GM18520 (cell line): Measurements from ENCODE around the gene CWH43.
"Not testable (repeated sequence)": the region's sequence is repeated elsewhere in the genome, so short reads cannot be mapped to it uniquely, and the experiment has no call there.

ENCODE experiments used
- ATAC-seq: cut with Tn5 transposase; IDR thresholded peaks from one replicate; pipeline ENCODE4 v1.9.1; 2021; ENCODE audit not compliant: unreplicated experiment

The CWH43 gene

DNA sequence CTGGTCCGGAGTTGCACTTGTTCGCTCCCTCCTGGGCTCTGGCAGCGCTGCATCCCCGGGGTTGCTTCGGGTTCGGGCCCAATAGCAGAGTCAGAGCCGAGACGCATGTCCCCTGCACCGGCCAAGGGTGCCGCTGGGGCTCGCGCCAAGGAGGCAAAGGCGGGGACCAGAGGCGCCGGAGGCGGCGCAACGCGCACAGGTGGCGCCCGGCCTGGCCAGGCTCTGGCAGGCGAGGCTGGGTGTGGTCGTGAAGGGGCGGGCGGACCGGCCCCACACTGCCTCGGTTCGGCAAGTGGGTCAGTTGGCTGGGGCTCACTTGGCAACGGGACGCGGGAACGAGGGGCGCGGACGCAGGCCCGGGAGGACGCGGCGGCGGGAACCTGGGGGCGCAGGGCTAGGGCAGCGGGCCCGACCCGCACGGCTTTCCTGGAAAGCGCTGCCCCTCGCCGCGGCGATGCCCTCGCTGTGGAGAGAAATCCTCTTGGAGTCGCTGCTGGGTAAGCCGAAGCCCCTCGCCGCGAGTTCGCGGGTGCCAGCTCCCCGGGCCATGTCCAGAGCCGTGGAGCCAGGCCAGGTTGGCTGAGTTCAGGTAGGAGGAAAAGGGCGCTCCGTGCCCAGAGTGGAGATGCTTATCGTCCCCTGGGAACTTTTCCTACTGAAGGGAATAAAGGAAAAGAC lies at the start of gene CWH43:
Gene CWH43 (plus strand): TSS at position 300 of the 678 bp plus-strand sequence. CDS start 155 bp downstream, at position 455.
- ATAC-seq = no peak

- no peak for ATAC-seq
These were observed 49.0 kb upstream of the CWH43 start for GRCh38 chr4:48937033-48937432.

- ATAC-seq = no peak
These were observed 47.2 kb upstream of the CWH43 start for GRCh38 chr4:48938831-48939230.

GRCh38 chr4:48939785-48940184 lies 46.3 kb upstream of the CWH43 start:
- ATAC-seq = no peak

GRCh38 chr4:48943387-48943786 lies 42.7 kb upstream of the CWH43 start:
- no peak for ATAC-seq

DNA sequence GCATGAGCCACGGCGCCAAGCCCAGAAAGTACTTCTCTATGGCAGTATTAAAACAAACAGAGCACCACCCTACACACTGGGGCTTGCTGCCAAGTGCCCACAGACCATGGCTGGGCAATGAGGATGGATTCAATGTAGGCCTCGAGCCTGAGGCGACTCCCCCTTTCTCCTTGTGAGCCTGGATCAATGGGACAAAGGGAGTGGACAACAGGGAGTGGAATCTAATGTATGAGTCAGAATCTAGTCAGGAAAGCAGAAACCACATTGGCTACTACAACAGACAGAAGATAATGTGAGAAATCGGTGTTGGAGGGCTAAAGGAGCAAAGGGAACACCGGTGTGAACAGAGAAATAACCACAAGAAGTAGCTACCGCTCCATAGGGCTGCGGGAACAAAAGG lies 41.8 kb upstream of the CWH43 start:
- no peak for ATAC-seq

GRCh38 chr4:48944756-48945241 lies 41.3 kb upstream of the CWH43 start:
- no peak for ATAC-seq

GRCh38 chr4:48945981-48946380 lies 40.1 kb upstream of the CWH43 start:
- ATAC-seq = no peak

DNA sequence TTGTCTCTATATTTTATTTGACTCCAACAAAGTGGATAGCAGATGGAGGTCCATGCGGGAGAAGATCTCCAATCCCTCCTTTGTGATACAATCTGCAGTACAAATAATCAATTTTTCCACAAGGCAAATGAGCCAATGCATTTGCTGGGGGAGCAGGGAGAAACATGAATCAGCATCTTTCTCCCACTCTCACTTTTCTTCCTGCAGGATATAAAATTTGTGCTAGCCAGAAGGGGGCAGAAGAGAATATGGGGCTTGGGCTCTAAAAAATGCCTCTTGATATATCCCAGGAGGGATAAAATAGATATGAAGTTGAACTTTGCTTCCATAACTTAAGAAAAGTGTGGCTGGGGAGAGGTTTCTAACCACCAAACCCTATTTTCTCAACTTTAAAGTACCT lies 38.3 kb upstream of the CWH43 start:
- no peak for ATAC-seq

DNA sequence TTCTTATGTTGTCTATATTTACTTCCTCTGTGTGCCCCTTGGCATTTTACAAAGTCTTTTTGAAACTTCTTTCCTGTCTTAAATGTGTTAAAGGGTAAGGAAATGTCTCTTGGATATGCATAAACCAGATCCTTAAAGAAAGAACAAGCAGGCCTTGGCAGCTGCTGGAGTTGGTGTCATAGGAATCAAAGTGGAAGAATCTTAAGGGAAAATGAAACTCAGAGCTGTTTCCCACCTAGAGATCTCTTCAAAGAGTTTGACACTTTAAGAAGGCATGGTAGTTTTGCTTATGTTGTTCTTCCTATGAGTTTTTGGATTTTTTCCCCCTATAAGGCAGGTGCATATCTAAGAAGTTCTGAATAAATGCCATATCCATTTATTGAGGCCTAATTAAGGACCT lies 37.0 kb upstream of the CWH43 start:
- no peak for ATAC-seq

DNA sequence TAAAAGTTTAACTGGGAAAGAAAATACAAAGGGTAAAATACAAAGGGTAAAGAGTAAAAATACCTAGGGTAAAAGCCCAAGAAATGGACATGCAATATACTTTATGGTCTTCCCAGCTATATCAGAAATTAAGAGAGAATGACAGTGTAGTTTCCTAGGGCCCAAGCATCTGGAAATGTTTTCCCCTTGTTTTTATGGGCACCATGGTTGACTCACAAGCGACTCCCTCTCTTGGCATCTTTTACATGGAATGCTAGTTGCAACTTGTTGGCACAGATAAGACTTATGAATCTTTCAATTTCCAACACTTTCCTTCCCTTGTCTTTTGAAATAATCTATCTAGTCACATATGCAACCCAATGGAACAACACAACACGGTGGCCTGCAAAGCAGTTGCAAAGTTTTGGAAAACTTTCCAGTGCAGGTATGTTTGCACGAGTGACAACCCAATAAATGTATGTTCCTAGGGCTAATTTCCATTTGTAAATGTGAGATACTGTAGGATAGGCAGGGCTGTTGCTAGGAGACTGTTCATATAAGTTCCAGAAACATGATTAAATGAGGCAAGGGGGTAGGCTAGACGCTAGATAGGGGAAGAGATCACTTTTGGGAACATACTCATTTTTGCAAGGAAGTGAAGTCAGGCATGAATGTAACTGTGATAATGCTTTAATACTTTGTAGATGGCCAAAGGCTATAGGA lies 36.4 kb upstream of the CWH43 start:
- ATAC-seq = no peak

DNA sequence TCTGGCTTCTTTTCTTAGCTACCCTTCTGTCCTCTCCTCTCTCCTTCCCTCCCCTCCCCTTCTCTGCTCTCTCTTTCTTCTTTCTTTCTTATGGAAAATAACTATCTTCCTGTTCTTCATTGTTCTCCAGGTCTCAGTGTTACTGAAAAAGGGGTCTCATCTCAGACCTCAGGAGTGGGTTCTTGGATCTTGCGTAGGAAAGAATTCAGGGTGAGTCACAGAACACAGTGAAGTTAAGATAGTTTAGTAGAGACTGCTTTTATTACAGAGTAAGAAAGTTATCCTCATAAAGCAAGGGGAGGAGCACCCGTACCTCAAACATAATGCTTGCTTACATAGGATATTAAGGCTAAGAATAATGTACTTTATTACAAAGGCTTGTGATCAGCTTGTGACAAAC lies 31.8 kb upstream of the CWH43 start:
- ATAC-seq = no peak

GRCh38 chr4:48957366-48957765 lies 28.7 kb upstream of the CWH43 start:
- not testable (repeated sequence) for ATAC-seq

DNA sequence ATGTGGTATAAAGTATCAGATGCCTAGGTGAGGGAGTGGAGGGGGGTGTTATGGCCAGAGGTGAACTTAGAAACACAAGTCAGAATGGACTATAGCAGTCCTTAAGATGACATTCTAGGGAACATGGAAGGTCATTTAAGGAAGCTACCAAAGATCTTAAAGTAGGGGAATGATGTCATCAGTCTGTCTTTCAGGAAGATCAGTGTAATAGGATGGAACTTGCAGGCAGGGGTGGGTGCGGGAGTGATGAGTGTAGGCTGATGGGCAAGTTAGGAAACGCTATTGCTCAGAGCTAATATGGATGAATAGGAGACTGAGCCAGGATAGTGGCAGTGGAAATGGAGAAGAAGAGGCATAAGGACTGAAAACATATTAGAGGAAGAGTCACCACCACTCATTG lies 27.5 kb upstream of the CWH43 start:
- no peak for ATAC-seq

GRCh38 chr4:48960988-48961635 lies 25.0 kb upstream of the CWH43 start:
- ATAC-seq = no peak

GRCh38 chr4:48962636-48963035 lies 23.4 kb upstream of the CWH43 start:
- no peak for ATAC-seq

DNA sequence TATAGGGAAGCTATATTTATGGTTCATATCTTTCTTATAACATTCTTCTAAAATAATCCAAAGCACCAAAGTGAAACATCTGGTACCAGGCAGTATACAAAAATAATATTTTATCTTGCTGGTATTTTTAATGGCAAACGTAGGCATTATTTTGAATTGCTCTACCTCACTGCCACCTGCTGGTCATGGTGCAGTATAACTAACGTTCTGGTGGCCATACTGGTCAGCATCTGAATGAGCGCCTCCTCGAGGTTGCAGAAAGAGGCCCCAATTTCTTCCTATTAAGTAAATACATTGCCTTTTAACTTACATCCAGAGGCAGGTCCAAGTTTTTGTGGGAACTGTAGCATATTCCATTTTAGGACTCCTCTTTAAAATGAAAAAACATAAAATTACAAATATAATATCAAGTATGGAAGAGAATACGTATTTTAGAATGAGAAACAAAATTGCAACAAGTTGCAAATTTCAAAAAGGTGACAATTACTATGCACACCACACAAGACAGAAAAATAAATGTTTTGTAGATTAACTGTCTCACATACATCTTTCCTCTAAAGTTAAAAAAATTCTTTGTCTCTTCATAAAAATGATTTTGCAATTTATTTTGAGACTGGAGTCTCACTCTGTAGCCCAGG lies 22.9 kb upstream of the CWH43 start:
- ATAC-seq = peak; percentile 74

DNA sequence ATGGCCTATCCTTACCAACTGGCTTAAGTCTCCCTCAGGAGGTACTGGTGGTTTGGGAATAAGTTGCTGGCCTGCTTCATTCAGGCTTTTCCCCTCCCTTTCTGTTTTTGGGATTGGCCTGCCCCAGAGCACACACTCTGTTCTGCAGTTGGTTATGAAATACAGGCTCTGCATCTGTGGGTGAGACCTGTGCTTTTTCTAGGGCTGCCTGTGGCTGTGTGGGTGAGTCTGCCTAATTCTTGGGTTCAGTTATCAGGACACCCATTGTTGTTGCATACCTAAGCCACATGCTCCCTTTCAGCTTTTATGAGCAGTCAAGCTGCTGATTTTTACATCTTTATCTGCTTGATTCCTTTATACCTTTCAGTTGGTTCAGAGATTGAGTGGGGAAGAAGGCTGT lies 19.0 kb upstream of the CWH43 start:
- ATAC-seq = no peak

GRCh38 chr4:48967631-48968030 lies 18.4 kb upstream of the CWH43 start:
- no peak for ATAC-seq

DNA sequence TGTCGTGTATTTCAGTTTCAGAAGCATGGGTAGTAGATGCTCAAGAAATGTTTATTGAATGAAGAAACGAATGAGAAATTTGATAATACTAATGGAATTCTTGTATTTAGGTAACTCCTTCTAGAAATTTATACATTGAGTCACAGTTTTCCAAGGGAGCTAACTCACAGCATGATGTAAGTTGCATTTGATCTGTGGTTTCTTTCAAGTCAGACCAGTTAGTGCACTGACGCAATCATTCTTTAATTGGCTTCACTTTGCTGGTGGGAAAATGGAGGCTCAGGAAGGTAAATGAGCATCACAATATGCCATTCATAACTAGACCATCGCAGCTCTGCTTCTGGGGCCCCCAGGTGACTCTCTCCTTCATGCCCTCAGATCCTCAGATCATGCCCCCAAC lies 17.3 kb upstream of the CWH43 start:
- no peak for ATAC-seq

DNA sequence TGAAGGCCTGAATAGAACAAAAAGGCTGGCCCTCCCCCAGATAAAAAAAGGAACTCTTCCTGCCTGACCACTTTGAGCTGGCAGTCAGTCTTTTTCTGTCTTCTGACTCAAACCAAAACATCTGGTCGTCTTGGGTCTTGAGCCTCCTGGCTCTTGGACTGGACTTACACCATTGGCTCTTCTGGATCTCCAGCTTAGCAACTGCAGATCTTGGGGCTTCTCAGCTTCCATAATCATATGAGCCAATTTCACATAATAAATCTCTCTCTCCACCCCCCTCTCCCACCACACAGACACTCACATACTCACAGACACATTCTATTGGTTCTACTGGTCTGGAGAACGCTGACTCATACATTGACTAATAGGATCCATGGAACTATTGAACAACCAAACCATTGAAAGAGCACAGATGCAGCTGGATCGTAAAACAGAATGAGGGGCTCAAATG lies 15.6 kb upstream of the CWH43 start:
- ATAC-seq = no peak
